ENCODE data around the gene ZSWIM7.

ZSWIM7 gene

GRCh38 chr17:15931394-15931793, 68.1 kb downstream of the ZSWIM7 start:
- no peak for DNase-seq (ENCODE audit: low spot score)

- DNase-seq (ENCODE audit: low spot score): no peak
Observed at GRCh38 chr17:15930426-15930825, 69.1 kb downstream of the ZSWIM7 start.

- no peak for DNase-seq (ENCODE audit: low spot score)
Observed at GRCh38 chr17:15929941-15930340, 69.6 kb downstream of the ZSWIM7 start.

DNA sequence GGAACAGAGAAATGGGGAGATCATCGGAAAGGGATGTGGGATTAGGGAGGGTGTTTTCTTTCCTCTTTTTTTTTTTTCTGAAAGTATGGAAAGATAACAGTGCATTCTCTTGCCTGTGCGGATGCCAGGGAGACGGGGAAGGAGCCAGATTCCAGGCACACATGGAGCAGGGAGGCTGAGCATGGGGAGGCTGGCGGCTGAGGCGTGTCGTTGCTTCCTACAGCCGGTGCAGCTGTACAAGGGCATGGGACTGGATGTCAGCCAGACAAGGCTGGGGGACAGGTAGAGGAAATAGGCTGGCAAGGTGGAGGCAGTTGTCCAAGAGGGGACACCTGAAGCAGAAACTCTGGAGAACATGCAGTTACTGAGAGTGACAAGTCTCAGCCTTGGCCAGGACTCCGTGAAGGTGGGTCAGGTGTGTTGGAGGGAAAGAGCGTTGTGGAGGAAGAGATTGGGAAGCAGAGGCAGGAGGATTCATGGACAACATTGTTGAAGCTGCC, 71.2 kb downstream of the ZSWIM7 start:
- no peak for DNase-seq (ENCODE audit: low spot score)
